ENCODE measurements around the gene NPC2.
"Not testable (repeated sequence)": the region's sequence is repeated elsewhere in the genome, so short reads cannot be mapped to it uniquely, and the experiment has no call there.

- not testable (repeated sequence) for TF ChIP-seq CTCF (conservative IDR thresholded peaks at IDR 0.05); ZFX (IDR thresholded peaks at IDR 0.05)
These were observed 43.2 kb upstream of the NPC2 start for GRCh38 chr14:74536336-74536735.
